HEK293T (cell line): ENCODE results near the gene PGA4.

ENCODE experiments used
- CTCF ChIA-PET: fragments of 350-600 bp; formaldehyde crosslinking; extraction: SDS; loops from one replicate; lab custom pipeline; 2021; ENCODE audit warnings: antibody characterized with exemption, inconsistent platforms; lab: Yijun Ruan, JAX
- POLR2A ChIA-PET: fragments of 350-600 bp; formaldehyde crosslinking; extraction: SDS; loops from one replicate; lab custom pipeline; 2020; ENCODE audit warnings: antibody characterized with exemption, inconsistent platforms; lab: Yijun Ruan, JAX
- DNase-seq: peaks from one replicate; pipeline ENCODE4 v3.0.0; 2012; ENCODE audit warnings: mixed read lengths; ENCODE audit errors: extremely low spot score
- ARNT ChIP-seq: fragments of 450-650 bp; IDR thresholded peaks from 2 replicates; pipeline ENCODE4 v1.6.1; 2017; ENCODE audit warnings: mild to moderate bottlenecking
- BHLHE40 ChIP-seq: fragments of 450-650 bp; IDR thresholded peaks from 2 replicates; pipeline ENCODE4 v1.6.1; 2016; ENCODE audit warnings: mild to moderate bottlenecking, moderate library complexity, borderline replicate concordance
- CTBP1 ChIP-seq: fragments of 450-650 bp; IDR thresholded peaks from 2 replicates; pipeline ENCODE4 v1.6.1; 2016; ENCODE audit warnings: borderline replicate concordance
- ELF4 ChIP-seq: fragments of 450-650 bp; IDR thresholded peaks from 2 replicates; pipeline ENCODE4 v1.6.1; 2017; ENCODE audit warnings: antibody characterized with exemption
- FOXA1 ChIP-seq: fragments of 450-650 bp; IDR thresholded peaks from 2 replicates; pipeline ENCODE4 v1.6.1; 2016; ENCODE audit warnings: mild to moderate bottlenecking
- FOXK2 ChIP-seq: fragments of 450-650 bp; IDR thresholded peaks from 2 replicates; pipeline ENCODE4 v1.6.1; 2016; ENCODE audit warnings: mild to moderate bottlenecking
- FOXM1 ChIP-seq: fragments of 450-650 bp; IDR thresholded peaks from 2 replicates; pipeline ENCODE4 v1.6.1; 2017; ENCODE audit warnings: mild to moderate bottlenecking, borderline replicate concordance
- HDGF ChIP-seq: fragments of 450-650 bp; IDR thresholded peaks from 2 replicates; pipeline ENCODE4 v1.6.1; 2017; ENCODE audit warnings: antibody characterized with exemption, borderline replicate concordance
- L3MBTL2 ChIP-seq: fragments of 450-650 bp; conservative IDR thresholded peaks from 2 replicates; pipeline ENCODE4 v1.6.1; 2016; ENCODE audit warnings: mild to moderate bottlenecking
- LEF1 ChIP-seq: fragments of 450-650 bp; IDR thresholded peaks from 2 replicates; pipeline ENCODE4 v1.6.1; 2017; ENCODE audit warnings: mild to moderate bottlenecking, borderline replicate concordance
- NFRKB ChIP-seq: fragments of 450-650 bp; IDR thresholded peaks from 2 replicates; pipeline ENCODE4 v1.6.1; 2016; ENCODE audit warnings: mild to moderate bottlenecking, moderate library complexity
- SP1 ChIP-seq: fragments of 450-650 bp; IDR thresholded peaks from 2 replicates; pipeline ENCODE4 v1.6.1; 2017
- SUZ12 ChIP-seq: fragments of 450-650 bp; IDR thresholded peaks from 2 replicates; pipeline ENCODE4 v1.6.1; 2016; ENCODE audit warnings: mild to moderate bottlenecking
- TARDBP ChIP-seq: fragments of 450-650 bp; IDR thresholded peaks from 2 replicates; pipeline ENCODE4 v1.6.1; 2016
- ZNF384 ChIP-seq: fragments of 450-650 bp; IDR thresholded peaks from 2 replicates; pipeline ENCODE4 v1.6.1; 2016
- TF ChIP-seq, protein P1 (sequence below): fragments of 450-650 bp; IDR thresholded peaks from 2 replicates; pipeline ENCODE4 v1.6.1; 2016

The PGA4 gene

DNA sequence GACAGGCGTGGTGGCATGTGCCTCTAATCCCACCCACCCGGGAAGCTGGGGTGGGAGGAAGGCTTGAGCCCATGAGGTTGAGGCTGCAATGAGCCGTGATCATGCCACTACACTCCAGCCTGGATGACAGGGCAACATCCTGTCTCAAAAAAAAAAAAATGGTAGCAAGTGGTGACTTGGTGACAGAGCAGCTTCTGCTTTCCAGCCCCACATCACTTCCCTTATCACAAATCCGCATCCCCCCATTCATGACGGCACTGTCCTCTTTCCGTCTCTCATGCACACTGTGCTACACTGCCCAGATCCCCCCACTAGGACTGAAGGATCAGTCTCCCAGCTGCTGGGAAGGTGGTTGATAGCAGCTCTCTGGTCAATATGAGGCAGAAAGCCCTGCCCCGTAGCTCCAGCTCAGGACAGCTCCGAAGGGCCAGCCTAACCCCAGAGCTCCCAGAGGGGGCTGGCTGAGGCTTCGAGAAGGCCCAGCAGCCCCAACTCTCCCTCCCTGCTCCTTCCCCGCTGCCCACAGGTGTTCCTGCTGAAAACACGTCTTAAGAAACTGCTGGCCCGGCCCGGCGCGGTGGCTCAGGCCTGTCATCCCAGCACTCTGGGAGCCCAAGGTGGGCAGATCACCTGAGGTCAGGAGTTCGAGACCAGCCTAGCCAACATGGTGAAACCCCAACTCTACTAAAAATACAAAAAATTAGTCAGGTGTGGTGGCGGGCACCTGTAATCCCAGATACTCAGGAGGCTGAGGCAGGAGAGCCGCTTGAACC lies 34.7 kb downstream of the PGA4 start:
- CTCF ChIA-PET, result no interaction called here
- POLR2A ChIA-PET, result no interaction called here
- TF ChIP-seq FOXK2 (no peak), BHLHE40 (no peak), ARNT (no peak), CTBP1 (no peak), HDGF (no peak), ZNF384 (no peak), SP1 (no peak), ELF4 (no peak), L3MBTL2 (no peak)
- TF ChIP-seq, protein P1, sequence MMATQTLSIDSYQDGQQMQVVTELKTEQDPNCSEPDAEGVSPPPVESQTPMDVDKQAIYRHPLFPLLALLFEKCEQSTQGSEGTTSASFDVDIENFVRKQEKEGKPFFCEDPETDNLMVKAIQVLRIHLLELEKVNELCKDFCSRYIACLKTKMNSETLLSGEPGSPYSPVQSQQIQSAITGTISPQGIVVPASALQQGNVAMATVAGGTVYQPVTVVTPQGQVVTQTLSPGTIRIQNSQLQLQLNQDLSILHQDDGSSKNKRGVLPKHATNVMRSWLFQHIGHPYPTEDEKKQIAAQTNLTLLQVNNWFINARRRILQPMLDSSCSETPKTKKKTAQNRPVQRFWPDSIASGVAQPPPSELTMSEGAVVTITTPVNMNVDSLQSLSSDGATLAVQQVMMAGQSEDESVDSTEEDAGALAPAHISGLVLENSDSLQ, result no peak
- no peak for DNase-seq

- no peak for DNase-seq
- ChIA-PET CTCF (no interaction called here), POLR2A (no interaction called here)
- TF ChIP-seq, protein P1, result no peak
- TF ChIP-seq CTBP1 (no peak), BHLHE40 (no peak), FOXA1 (no peak), L3MBTL2 (no peak)
These were observed 36.4 kb downstream of the PGA4 start for GRCh38 chr11:61258546-61258945.

DNA sequence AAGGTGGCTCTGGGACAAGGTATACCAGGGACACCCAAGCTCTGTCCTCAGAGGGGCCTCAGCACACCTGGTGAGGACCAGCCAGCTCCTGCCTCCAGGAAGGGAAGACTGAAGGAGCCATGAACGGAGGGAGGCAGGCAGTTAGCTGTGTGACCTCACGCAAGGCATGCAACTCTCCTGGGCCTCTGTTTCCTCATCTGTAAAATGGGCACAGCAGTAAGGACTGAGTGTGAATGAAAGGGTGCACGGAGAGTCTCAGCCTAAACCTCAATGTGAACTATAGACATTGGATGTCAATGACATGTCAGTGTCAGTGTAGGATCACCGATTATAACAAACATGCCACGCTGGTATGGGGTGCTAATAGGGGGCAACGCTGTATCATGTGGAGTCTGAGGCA lies 37.2 kb downstream of the PGA4 start:
- ChIA-PET CTCF (no interaction called here), POLR2A (no interaction called here)
- DNase-seq, result no peak
- TF ChIP-seq SUZ12 (no peak), NFRKB (no peak), FOXA1 (no peak), CTBP1 (no peak), LEF1 (no peak), L3MBTL2 (no peak), FOXK2 (no peak)

GRCh38 chr11:61264371-61264770 lies 42.2 kb downstream of the PGA4 start:
- POLR2A ChIA-PET, result no interaction called here
- CTCF ChIA-PET, result interaction anchor here (1.0 kb wide), 1 partner anchor 10 kb away, joined by 3 read pairs; no protein-coding TSS in a partner anchor
- DNase-seq, result no peak
- TF ChIP-seq SUZ12 (no peak), CTBP1 (no peak), L3MBTL2 (no peak), FOXK2 (no peak), HDGF (no peak), ELF4 (no peak), ZNF384 (no peak), SP1 (no peak), FOXA1 (no peak), TARDBP (no peak), FOXM1 (no peak), BHLHE40 (no peak), LEF1 (no peak), NFRKB (no peak), ARNT (no peak)
- TF ChIP-seq, protein P1, result no peak

DNA sequence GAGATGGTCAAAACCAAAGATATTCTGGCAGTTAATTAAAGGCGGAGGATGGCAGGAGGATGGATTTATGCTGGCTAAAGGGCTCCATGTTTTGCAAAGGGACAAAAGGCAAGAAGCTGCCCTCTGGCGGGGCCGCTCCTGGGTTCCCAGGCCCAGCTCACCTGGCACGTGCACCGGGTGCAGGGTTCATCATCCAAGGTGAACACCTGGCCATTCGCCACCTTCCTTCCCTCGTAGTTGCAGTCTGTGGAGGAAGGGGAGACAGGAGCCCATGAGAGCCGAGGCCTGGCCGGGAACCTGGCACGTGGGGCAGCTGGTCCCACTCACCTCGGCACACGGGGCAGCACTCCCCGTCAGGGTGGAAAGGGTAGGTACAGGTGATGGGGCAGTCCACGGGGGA lies 42.6 kb downstream of the PGA4 start:
- TF ChIP-seq FOXM1 (no peak), L3MBTL2 (no peak), SUZ12 (no peak), BHLHE40 (no peak), FOXA1 (no peak), CTBP1 (no peak), LEF1 (no peak), FOXK2 (no peak), ELF4 (no peak), SP1 (no peak), NFRKB (no peak), HDGF (no peak), ZNF384 (no peak), TARDBP (no peak), ARNT (no peak)
- TF ChIP-seq, protein P1, result no peak
- ChIA-PET POLR2A (no interaction called here), CTCF (interaction anchor here (1.0 kb wide), 1 partner anchor 10 kb away, joined by 3 read pairs; no protein-coding TSS in a partner anchor)
- DNase-seq, result no peak

GRCh38 chr11:61265357-61265756 lies 43.2 kb downstream of the PGA4 start:
- TF ChIP-seq L3MBTL2 (no peak), FOXK2 (no peak), HDGF (no peak), ELF4 (no peak), SP1 (no peak), CTBP1 (no peak), NFRKB (no peak), BHLHE40 (no peak)
- TF ChIP-seq, protein P1, result no peak
- no peak for DNase-seq
- CTCF ChIA-PET, result no interaction called here
- POLR2A ChIA-PET, result no interaction called here
